CD4-positive, alpha-beta T cell (primary cell): Measurements from ENCODE around the gene TXNL4B. TPM values are rescaled to one million over a fixed set of nuclear protein-coding genes. Genes with fewer than 3 reads are reported as not detected.
"Not testable (repeated sequence)": the region's sequence is repeated elsewhere in the genome, so short reads cannot be mapped to it uniquely, and the experiment has no call there.

Experiments used
- ATAC-seq: fragments of 200-7000 bp; cut with Tn5 transposase; one replicate; pipeline ENCODE4 v1.10.0; 2022; ENCODE audit warnings: mild to moderate bottlenecking; ENCODE audit not compliant: poor library complexity
- CTCF ChIA-PET: fragments of 350-600 bp; sonication (Branson Sonifier 250); formaldehyde crosslinking; loops from one replicate; lab custom pipeline; 2021; ENCODE audit warnings: antibody characterized with exemption, inconsistent platforms; lab: Charles Lee
- POLR2A ChIA-PET: fragments of 350-600 bp; sonication (Branson Sonifier 250); formaldehyde crosslinking; loops from one replicate; lab custom pipeline; 2021; ENCODE audit warnings: antibody characterized with exemption, inconsistent platforms; lab: Charles Lee
- DNase-seq, 14 experiments: peaks; one replicate each; pipeline ENCODE4 v3.0.0-alpha.2; 2013 to 2020; ENCODE audit warnings: mixed read lengths in 2 of 14
- H3K27ac ChIP-seq, 2 donors: one replicate each; pipeline versions ENCODE4 v1.5.1 to v1.7.0; 2013; ENCODE audit warnings: low read length in 2 of 2, low read depth in 1 of 2, mild to moderate bottlenecking in 1 of 2
- H3K27me3 ChIP-seq, 2 experiments: 1 replicate in 1 of 2; 2 replicates in 1 of 2; pipeline versions ENCODE4 v1.6.1 to v1.7.0; 2013; ENCODE audit warnings: low read length in 2 of 2, control low read depth in 1 of 2, mild to moderate bottlenecking in 1 of 2, moderate library complexity in 1 of 2; ENCODE audit not compliant: insufficient read depth in 2 of 2, control insufficient read depth in 1 of 2
- H3K36me3 ChIP-seq: one replicate; pipeline ENCODE4 v1.6.1; 2013; ENCODE audit warnings: low read length, control low read depth; ENCODE audit not compliant: insufficient read depth
- H3K4me1 ChIP-seq: one replicate; pipeline ENCODE4 v1.6.1; 2013; ENCODE audit warnings: low read length, control low read depth; ENCODE audit not compliant: insufficient read depth
- H3K4me3 ChIP-seq: one replicate; pipeline ENCODE4 v1.5.1; 2013; ENCODE audit warnings: mild to moderate bottlenecking, low read length, moderate library complexity
- H3K9me3 ChIP-seq, 2 experiments: 1 replicate in 1 of 2; 2 replicates in 1 of 2; pipeline versions ENCODE4 v1.6.1 to v1.7.0; 2013; ENCODE audit warnings: low read length in 2 of 2, mild to moderate bottlenecking in 2 of 2, control low read depth in 1 of 2, moderate library complexity in 1 of 2; ENCODE audit not compliant: control insufficient read depth in 1 of 2, insufficient read depth in 1 of 2
- H3K27ac Mint-ChIP-seq: one replicate; pipeline ENCODE4 v1.8.0; 2020; ENCODE audit warnings: mixed read lengths
- H3K27me3 Mint-ChIP-seq: one replicate; pipeline ENCODE4 v1.8.0; 2021; ENCODE audit warnings: mixed read lengths
- H3K36me3 Mint-ChIP-seq: one replicate; pipeline ENCODE4 v1.8.0; 2021; ENCODE audit warnings: low read depth, mixed read lengths
- H3K4me1 Mint-ChIP-seq: one replicate; pipeline ENCODE4 v1.8.0; 2021; ENCODE audit warnings: low read depth, mixed read lengths
- H3K4me3 Mint-ChIP-seq: one replicate; pipeline ENCODE4 v1.8.0; 2020; ENCODE audit warnings: mild to moderate bottlenecking, mixed read lengths
- H3K9me3 Mint-ChIP-seq: one replicate; pipeline ENCODE4 v1.8.0; 2020; ENCODE audit warnings: mixed read lengths
- CTCF ChIP-seq: fragments of 200-600 bp; IDR thresholded peaks from one replicate; pipeline ENCODE4 v1.8.0; 2022; ENCODE audit warnings: antibody characterized with exemption, mild to moderate bottlenecking
- intact Hi-C, 2 experiments: fragments of 100-400 bp; cut with DNase I in 1 of 2; cut with micrococcal nuclease in 1 of 2; formaldehyde crosslinking; loops; one replicate each; pipeline versions ENCODE4 v1.15.1 to v1.9.0; 2023 to 2025; cut with DNase I, micrococcal nuclease
- total RNA-seq, 174 experiments: library from RNA in 2 of 174; stranded (reverse) in 2 of 174; gene quantifications; one replicate each; pipeline ENCODE4 v1.2.3 and lab custom pipeline; 2021 to 2026

TXNL4B gene
- total RNA-seq, 2 experiments from 2014 or later: 11.5 to 15.0 TPM

- intact Hi-C loops: no loop called here
- Histone ChIP-seq H3K4me3 (no peak overlapping the region), H3K36me3 (peaks cover 42% of the 10 kb centered on the region), H3K27me3 (no peaks in the 10 kb centered on the region), H3K9me3 (peaks cover 5 to 9% of the 10 kb centered on the region in 2 experiments), H3K4me1 (no peaks in the 10 kb centered on the region), H3K27ac (no peak overlapping the region)
- ChIA-PET CTCF (no interaction called here), POLR2A (no interaction called here)
- no peaks in the 10 kb centered on the region for H3K27me3 Mint-ChIP-seq
- no peak overlapping the region for H3K4me3 Mint-ChIP-seq
- H3K36me3 Mint-ChIP-seq: peaks cover 53% of the 10 kb centered on the region
- DNase-seq (no peak), ATAC-seq (no peak)
- peaks cover 3% of the 10 kb centered on the region for H3K9me3 Mint-ChIP-seq
- H3K4me1 Mint-ChIP-seq: no peaks in the 10 kb centered on the region
- H3K27ac Mint-ChIP-seq: no peak overlapping the region
- TF ChIP-seq CTCF: no peak
These were observed 9.0 kb downstream of the TXNL4B start for GRCh38 chr16:72084445-72084844.

- peaks cover 5 to 9% of the 10 kb centered on the region in 2 experiments for H3K9me3 ChIP-seq
- H3K27ac Mint-ChIP-seq: no peak overlapping the region
- no peaks in the 10 kb centered on the region for H3K4me1 Mint-ChIP-seq
- intact Hi-C loops: no loop called here
- H3K4me3 ChIP-seq: no peak overlapping the region
- TF ChIP-seq CTCF: no peak
- peaks cover 47% of the 10 kb centered on the region for H3K36me3 Mint-ChIP-seq
- H3K9me3 Mint-ChIP-seq: peaks cover 3% of the 10 kb centered on the region
- ChIA-PET CTCF (interaction anchor here (1.2 kb wide), 1 partner anchor 9 kb away, joined by 3 read pairs; the partner anchor contains the start of genes DHX38 and TXNL4B), POLR2A (no interaction called here)
- H3K36me3 ChIP-seq: peaks cover 36% of the 10 kb centered on the region
- DNase-seq (no peak), ATAC-seq (no peak)
- H3K27me3 Mint-ChIP-seq: no peaks in the 10 kb centered on the region
- no peaks in the 10 kb centered on the region for H3K4me1 ChIP-seq
- H3K27me3 ChIP-seq: no peaks in the 10 kb centered on the region
- no peak overlapping the region for H3K4me3 Mint-ChIP-seq
- H3K27ac ChIP-seq: no peak overlapping the region
These were observed 9.5 kb downstream of the TXNL4B start for GRCh38 chr16:72083778-72084404.

GRCh38 chr16:72076991-72077706, 16.3 kb downstream of the TXNL4B start:
- CTCF ChIA-PET, H3K36me3 ChIP-seq, POLR2A ChIA-PET: not testable (repeated sequence)

GRCh38 chr16:72075067-72075466, 18.4 kb downstream of the TXNL4B start:
- H3K4me3 ChIP-seq, ATAC-seq, H3K27me3 Mint-ChIP-seq, H3K9me3 ChIP-seq, H3K27ac ChIP-seq, H3K36me3 Mint-ChIP-seq, POLR2A ChIA-PET, H3K4me1 Mint-ChIP-seq, H3K27me3 ChIP-seq, H3K36me3 ChIP-seq, H3K4me3 Mint-ChIP-seq, H3K9me3 Mint-ChIP-seq, CTCF ChIA-PET, H3K27ac Mint-ChIP-seq, H3K4me1 ChIP-seq, intact Hi-C loops, DNase-seq: not testable (repeated sequence)

More at GRCh38 chr16:72076991-72077706, 16.3 kb downstream of the TXNL4B start:
- H3K27ac ChIP-seq, intact Hi-C loops, ATAC-seq, H3K4me3 Mint-ChIP-seq, H3K27ac Mint-ChIP-seq, H3K27me3 ChIP-seq, H3K9me3 Mint-ChIP-seq, H3K4me1 ChIP-seq, H3K4me3 ChIP-seq, H3K36me3 Mint-ChIP-seq, H3K27me3 Mint-ChIP-seq, H3K9me3 ChIP-seq, H3K4me1 Mint-ChIP-seq, DNase-seq: not testable (repeated sequence)
